ENCODE results near the gene CCND3.
A peak's percentile ranks its signal among the peaks of the same experiment; 100 is the strongest.

CCND3 gene

GRCh38 chr6:41931792-41932191 lies 9.8 kb downstream of the CCND3 start:
- H3K27me3 ChIP-seq (ENCODE audit: insufficient read depth, poor library complexity, severe bottlenecking), result no peaks in the 10 kb centered on the region
- TF ChIP-seq SPI1 (IDR thresholded peaks at IDR 0.05; ENCODE audit: borderline replicate concordance, low read depth) (no peak), POLR2AphosphoS5 (IDR thresholded peaks at IDR 0.05; ENCODE audit: low read depth) (no peak), CTCF (IDR thresholded peaks at IDR 0.05; ENCODE audit: insufficient read depth, low read length) (no peak), GABPA (IDR thresholded peaks at IDR 0.05; ENCODE audit: low read depth) (no peak)
- TF ChIP-seq, protein P1, sequence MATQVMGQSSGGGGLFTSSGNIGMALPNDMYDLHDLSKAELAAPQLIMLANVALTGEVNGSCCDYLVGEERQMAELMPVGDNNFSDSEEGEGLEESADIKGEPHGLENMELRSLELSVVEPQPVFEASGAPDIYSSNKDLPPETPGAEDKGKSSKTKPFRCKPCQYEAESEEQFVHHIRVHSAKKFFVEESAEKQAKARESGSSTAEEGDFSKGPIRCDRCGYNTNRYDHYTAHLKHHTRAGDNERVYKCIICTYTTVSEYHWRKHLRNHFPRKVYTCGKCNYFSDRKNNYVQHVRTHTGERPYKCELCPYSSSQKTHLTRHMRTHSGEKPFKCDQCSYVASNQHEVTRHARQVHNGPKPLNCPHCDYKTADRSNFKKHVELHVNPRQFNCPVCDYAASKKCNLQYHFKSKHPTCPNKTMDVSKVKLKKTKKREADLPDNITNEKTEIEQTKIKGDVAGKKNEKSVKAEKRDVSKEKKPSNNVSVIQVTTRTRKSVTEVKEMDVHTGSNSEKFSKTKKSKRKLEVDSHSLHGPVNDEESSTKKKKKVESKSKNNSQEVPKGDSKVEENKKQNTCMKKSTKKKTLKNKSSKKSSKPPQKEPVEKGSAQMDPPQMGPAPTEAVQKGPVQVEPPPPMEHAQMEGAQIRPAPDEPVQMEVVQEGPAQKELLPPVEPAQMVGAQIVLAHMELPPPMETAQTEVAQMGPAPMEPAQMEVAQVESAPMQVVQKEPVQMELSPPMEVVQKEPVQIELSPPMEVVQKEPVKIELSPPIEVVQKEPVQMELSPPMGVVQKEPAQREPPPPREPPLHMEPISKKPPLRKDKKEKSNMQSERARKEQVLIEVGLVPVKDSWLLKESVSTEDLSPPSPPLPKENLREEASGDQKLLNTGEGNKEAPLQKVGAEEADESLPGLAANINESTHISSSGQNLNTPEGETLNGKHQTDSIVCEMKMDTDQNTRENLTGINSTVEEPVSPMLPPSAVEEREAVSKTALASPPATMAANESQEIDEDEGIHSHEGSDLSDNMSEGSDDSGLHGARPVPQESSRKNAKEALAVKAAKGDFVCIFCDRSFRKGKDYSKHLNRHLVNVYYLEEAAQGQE (IDR thresholded peaks at IDR 0.05; ENCODE audit: insufficient replicate concordance, low read depth), result no peak
- H3K27ac ChIP-seq (replicated peaks), result no peak overlapping the region
- no peak for DNase-seq (ENCODE audit: low read depth in 1 of 2, low spot score in 1 of 2)
- no peak overlapping the region for H3K4me3 ChIP-seq (replicated peaks; ENCODE audit: insufficient read depth, low read length)

DNA sequence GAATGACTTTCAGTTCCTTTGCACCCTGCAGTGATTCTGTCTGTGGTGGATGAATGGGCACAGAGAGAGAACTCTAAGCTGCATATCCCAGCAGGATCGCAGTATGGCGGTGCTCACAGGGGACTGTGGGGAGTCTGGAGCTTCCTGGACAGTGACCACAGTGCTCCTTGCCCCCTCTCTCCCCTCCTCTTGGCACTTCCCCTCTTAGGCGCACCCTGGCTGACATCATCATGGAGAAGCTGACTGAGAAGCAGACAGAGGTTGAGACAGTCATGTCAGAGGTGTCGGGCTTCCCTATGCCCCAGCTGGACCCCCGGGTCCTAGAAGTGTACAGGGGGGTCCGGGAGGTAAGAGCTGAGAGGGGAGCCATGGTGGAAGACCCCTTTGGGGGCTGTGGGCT lies 11.7 kb downstream of the CCND3 start:
- TF ChIP-seq GABPA (IDR thresholded peaks at IDR 0.05; ENCODE audit: low read depth) (no peak), SPI1 (IDR thresholded peaks at IDR 0.05; ENCODE audit: borderline replicate concordance, low read depth) (peak; percentile 30; the same call in 1 of the 2 replicates), CTCF (IDR thresholded peaks at IDR 0.05; ENCODE audit: insufficient read depth, low read length) (no peak), POLR2AphosphoS5 (IDR thresholded peaks at IDR 0.05; ENCODE audit: low read depth) (no peak)
- TF ChIP-seq, protein P1 (IDR thresholded peaks at IDR 0.05; ENCODE audit: insufficient replicate concordance, low read depth), result no peak
- H3K27me3 ChIP-seq (ENCODE audit: insufficient read depth, poor library complexity, severe bottlenecking), result no peaks in the 10 kb centered on the region
- no peak overlapping the region for H3K27ac ChIP-seq (replicated peaks)
- DNase-seq (ENCODE audit: low read depth in 1 of 2, low spot score in 1 of 2), result peak in 1 of 2 experiments; percentile 5
- no peak overlapping the region for H3K4me3 ChIP-seq (replicated peaks; ENCODE audit: insufficient read depth, low read length)

GRCh38 chr6:41927253-41927652 lies 14.4 kb downstream of the CCND3 start:
- Histone ChIP-seq H3K27me3 (ENCODE audit: insufficient read depth, poor library complexity, severe bottlenecking) (no peaks in the 10 kb centered on the region), H3K4me3 (replicated peaks; ENCODE audit: insufficient read depth, low read length) (no peak overlapping the region), H3K27ac (replicated peaks) (no peak overlapping the region)
- TF ChIP-seq CTCF (IDR thresholded peaks at IDR 0.05; ENCODE audit: insufficient read depth, low read length), result no peak
- no peak for TF ChIP-seq GABPA (IDR thresholded peaks at IDR 0.05; ENCODE audit: low read depth)
- no peak for DNase-seq (ENCODE audit: low read depth in 1 of 2, low spot score in 1 of 2)

- DNase-seq (ENCODE audit: low read depth in 1 of 2, low spot score in 1 of 2), result no peak
- TF ChIP-seq POLR2AphosphoS5 (IDR thresholded peaks at IDR 0.05; ENCODE audit: low read depth) (no peak), CTCF (IDR thresholded peaks at IDR 0.05; ENCODE audit: insufficient read depth, low read length) (no peak), GABPA (IDR thresholded peaks at IDR 0.05; ENCODE audit: low read depth) (no peak), SPI1 (IDR thresholded peaks at IDR 0.05; ENCODE audit: borderline replicate concordance, low read depth) (no peak)
- TF ChIP-seq, protein P1 (IDR thresholded peaks at IDR 0.05; ENCODE audit: insufficient replicate concordance, low read depth), result no peak
- Histone ChIP-seq H3K27me3 (ENCODE audit: insufficient read depth, poor library complexity, severe bottlenecking) (no peaks in the 10 kb centered on the region), H3K27ac (replicated peaks) (peak overlapping the region; percentile 93), H3K4me3 (replicated peaks; ENCODE audit: insufficient read depth, low read length) (peak overlapping the region; percentile 91)
Measured at GRCh38 chr6:41922154-41922553, 19.5 kb downstream of the CCND3 start.

Measured in HL-60 (cell line).